Type B pancreatic cell (in vitro differentiated cells): Measurements from ENCODE around the gene UQCR11. TPM values are rescaled to one million over a fixed set of nuclear protein-coding genes. Genes with fewer than 3 reads are reported as not detected.
"Not testable (repeated sequence)": the region's sequence is repeated elsewhere in the genome, so short reads cannot be mapped to it uniquely, and the experiment has no call there.

ENCODE experiments used
- DNase-seq: peaks from one replicate; pipeline ENCODE4 v3.0.0; 2021; ENCODE audit warnings: mixed read lengths; ENCODE audit not compliant: unreplicated experiment; ENCODE audit errors: extremely low spot score
- H3K27ac Mint-ChIP-seq: 2 replicates; pipeline ENCODE4 v1.8.0; 2021; ENCODE audit warnings: mild to moderate bottlenecking, mixed read lengths
- H3K27me3 Mint-ChIP-seq: 2 replicates; pipeline ENCODE4 v1.8.0; 2021; ENCODE audit warnings: mixed read lengths
- H3K36me3 Mint-ChIP-seq: 2 replicates; pipeline ENCODE4 v1.8.0; 2021; ENCODE audit warnings: mixed read lengths
- H3K4me1 Mint-ChIP-seq: one replicate; pipeline ENCODE4 v1.8.0; 2021; ENCODE audit warnings: mixed read lengths; ENCODE audit not compliant: unreplicated experiment
- H3K4me3 Mint-ChIP-seq: 2 replicates; pipeline ENCODE4 v1.8.0; 2021; ENCODE audit warnings: mild to moderate bottlenecking, mixed read lengths
- H3K9me3 Mint-ChIP-seq: 2 replicates; pipeline ENCODE4 v1.8.0; 2021; ENCODE audit warnings: mixed read lengths
- CTCF ChIP-seq: fragments of 200-600 bp; sonication (generic); conservative IDR thresholded peaks from 2 replicates; pipeline ENCODE4 v1.5.0; 2021; ENCODE audit warnings: antibody characterized with exemption, mild to moderate bottlenecking
- total RNA-seq: library from RNA; stranded (reverse); gene quantifications from 2 replicates; pipeline ENCODE4 v1.2.1, GENCODE V29; 2021; ENCODE audit warnings: low replicate concordance

UQCR11 gene
- total RNA-seq, 1 donor from 2014 or later, result 191 TPM

GRCh38 chr19:1647501-1648458 is 42.5 kb upstream of the UQCR11 start:
- peaks cover 9% of the 10 kb centered on the region for H3K36me3 Mint-ChIP-seq

GRCh38 chr19:1646659-1647453 is 41.6 kb upstream of the UQCR11 start:
- Mint-ChIP-seq H3K9me3 (no peaks in the 10 kb centered on the region), H3K4me1 (peaks cover 6% of the 10 kb centered on the region), H3K27me3 (no peaks in the 10 kb centered on the region), H3K4me3 (no peak overlapping the region), H3K27ac (no peak overlapping the region), H3K36me3 (peaks cover 9% of the 10 kb centered on the region)
- TF ChIP-seq CTCF, result no peak
- no peak for DNase-seq

More at GRCh38 chr19:1647501-1648458, 42.5 kb upstream of the UQCR11 start:
- Mint-ChIP-seq H3K4me3 (no peak overlapping the region), H3K27me3 (no peaks in the 10 kb centered on the region), H3K4me1 (peaks cover 6% of the 10 kb centered on the region), H3K9me3 (no peaks in the 10 kb centered on the region), H3K27ac (no peak overlapping the region)
- DNase-seq, result no peak
- TF ChIP-seq CTCF, result no peak

GRCh38 chr19:1646149-1646548 is 40.9 kb upstream of the UQCR11 start:
- no peak overlapping the region for H3K4me3 Mint-ChIP-seq
- DNase-seq, result no peak
- no peak overlapping the region for H3K27ac Mint-ChIP-seq
- no peaks in the 10 kb centered on the region for H3K9me3 Mint-ChIP-seq
- TF ChIP-seq CTCF, result no peak
- H3K27me3 Mint-ChIP-seq, result no peaks in the 10 kb centered on the region
- peaks cover 6% of the 10 kb centered on the region for H3K4me1 Mint-ChIP-seq
- H3K36me3 Mint-ChIP-seq, result peaks cover 9% of the 10 kb centered on the region

GRCh38 chr19:1645299-1645698 is 40.0 kb upstream of the UQCR11 start:
- TF ChIP-seq CTCF, result no peak
- Mint-ChIP-seq H3K36me3 (peaks cover 4% of the 10 kb centered on the region), H3K27me3 (no peaks in the 10 kb centered on the region), H3K9me3 (no peaks in the 10 kb centered on the region), H3K4me3 (no peak overlapping the region), H3K4me1 (no peaks in the 10 kb centered on the region), H3K27ac (no peak overlapping the region)
- DNase-seq, result no peak

GRCh38 chr19:1644070-1644469 is 38.8 kb upstream of the UQCR11 start:
- Mint-ChIP-seq H3K27me3 (no peaks in the 10 kb centered on the region), H3K4me1 (no peaks in the 10 kb centered on the region), H3K36me3 (peaks cover 11% of the 10 kb centered on the region), H3K4me3 (no peak overlapping the region), H3K9me3 (no peaks in the 10 kb centered on the region), H3K27ac (no peak overlapping the region)
- no peak for DNase-seq
- TF ChIP-seq CTCF, result no peak

- not testable (repeated sequence) for H3K4me3 Mint-ChIP-seq, H3K4me1 Mint-ChIP-seq, DNase-seq, H3K27me3 Mint-ChIP-seq, H3K27ac Mint-ChIP-seq, H3K9me3 Mint-ChIP-seq
- H3K36me3 Mint-ChIP-seq, result peaks cover 18% of the 10 kb centered on the region
Measured at GRCh38 chr19:1640893-1641448, 35.7 kb upstream of the UQCR11 start.
